Sigmoid colon (tissue), 7 donors: Measurements from ENCODE around the gene VPS35L. TPM values are rescaled to one million over a fixed set of nuclear protein-coding genes. Genes with fewer than 3 reads are reported as not detected.

Source experiments
- DNase-seq: peaks from one replicate; pipeline ENCODE4 v3.0.0-alpha.2; 2019
- H3K27ac ChIP-seq, 4 donors: fragments of 200-600 bp; sonication (generic); one replicate each; pipeline ENCODE4 v1.5.1; 2016 to 2019; ENCODE audit warnings: mild to moderate bottlenecking in 1 of 4
- H3K27me3 ChIP-seq, 3 donors: fragments of 200-600 bp; sonication (generic); one replicate each; pipeline ENCODE4 v1.5.1; 2019; ENCODE audit warnings: mild to moderate bottlenecking in 1 of 3
- H3K36me3 ChIP-seq, 4 donors: fragments of 200-600 bp; sonication (generic); one replicate each; pipeline ENCODE4 v1.5.1; 2016 to 2019
- H3K4me1 ChIP-seq, 4 donors: fragments of 200-600 bp; sonication (generic); one replicate each; pipeline ENCODE4 v1.5.1; 2017 to 2019
- H3K4me3 ChIP-seq, 4 donors: fragments of 200-600 bp; sonication (generic); one replicate each; pipeline ENCODE4 v1.5.1; 2017 to 2019; ENCODE audit warnings: mild to moderate bottlenecking in 2 of 4, moderate library complexity in 1 of 4
- H3K9me3 ChIP-seq, 4 donors: fragments of 200-600 bp in 3 of 4; sonication (generic) in 3 of 4; one replicate each; pipeline versions ENCODE4 v1.5.1 to v1.6.1; 2013 to 2019
- CTCF ChIP-seq, 4 experiments: fragments of 450-650 bp in 3 of 4; fragments of 200-600 bp in 1 of 4; IDR thresholded peaks; one replicate each; pipeline ENCODE4 v1.5.1; 2016 to 2019; ENCODE audit warnings: antibody characterized with exemption in 4 of 4, mild to moderate bottlenecking in 3 of 4, moderate library complexity in 2 of 4
- EP300 ChIP-seq, 4 donors: sonication (generic); formaldehyde crosslinking; IDR thresholded peaks; one replicate each; pipeline ENCODE4 v1.6.1; 2017; ENCODE audit warnings: antibody characterized with exemption in 4 of 4
- POLR2A ChIP-seq, 2 donors: fragments of 450-650 bp; IDR thresholded peaks; one replicate each; pipeline ENCODE4 v1.6.1; 2016; ENCODE audit warnings: antibody characterized with exemption in 2 of 2, mild to moderate bottlenecking in 2 of 2, moderate library complexity in 2 of 2
- POLR2AphosphoS5 ChIP-seq, 4 donors: sonication (generic); formaldehyde crosslinking; IDR thresholded peaks; one replicate each; pipeline ENCODE4 v1.6.1; 2017; ENCODE audit warnings: antibody characterized with exemption in 4 of 4
- WGBS, 2 donors: extraction: QIAGEN DNeasy Blood & Tissue Kit; methylation state at CpG; one replicate each; pipeline ENCODE4 v1.1.7; 2013; 5-methylcytosine and 5-hydroxymethylcytosine counted together
- intact Hi-C: fragments of 100-400 bp; cut with DNase I; formaldehyde crosslinking; loops from one replicate; pipeline ENCODE4 v1.15.1; 2023
- polyA plus RNA-seq, 3 donors: library from polyadenylated mRNA; stranded (reverse); fragments of 200-250 nt; gene quantifications; one replicate each; pipeline ENCODE4 v1.2.3, GENCODE V29; 2013
- total RNA-seq, 4 donors: library from RNA; depleted of rRNA; stranded (reverse); fragments of >200 nt; gene quantifications; one replicate each; pipeline ENCODE4 v1.1.0, GENCODE V29; 2016
- donor health status: healthy with polysubstance abuse.
- donor health status: Bipolar disorder and iron deficiency.
- donor health status: healthy.

Gene VPS35L
- total and polyA plus RNA-seq, 7 donors = 21.6 to 53.7 (median 41.8) TPM

GRCh38 chr16:19718624-19718965 is 163.1 kb downstream of the VPS35L start:
- TF ChIP-seq POLR2A (IDR thresholded peaks at IDR 0.05) (no peak), EP300 (IDR thresholded peaks at IDR 0.05) (no peak), CTCF (IDR thresholded peaks at IDR 0.05) (no peak), POLR2AphosphoS5 (IDR thresholded peaks at IDR 0.05) (no peak)
- intact Hi-C loops = loop anchor here (5.0 to 10.0 kb wide), 3 partner anchors 116 to 194 kb away; partner anchors contain the start of genes CCP110, GDE1 and VPS35L
- no peaks in the 10 kb centered on the region for H3K27me3 ChIP-seq
- peaks cover 0 to 23% (median 21%) of the 10 kb centered on the region in 4 donors for H3K4me1 ChIP-seq
- peak overlapping the region; percentile 70 to 88 (median 81) for H3K27ac ChIP-seq
- peaks cover 0 to 14% (median 9%) of the 10 kb centered on the region in 4 donors for H3K36me3 ChIP-seq
- WGBS, 2 donors = 1% methylated on average over 21 of the region's 21 CpGs
- no peak for DNase-seq
- H3K4me3 ChIP-seq = peak overlapping the region; percentile 80 to 98 (median 88)
- H3K9me3 ChIP-seq = no peaks in the 10 kb centered on the region

DNA sequence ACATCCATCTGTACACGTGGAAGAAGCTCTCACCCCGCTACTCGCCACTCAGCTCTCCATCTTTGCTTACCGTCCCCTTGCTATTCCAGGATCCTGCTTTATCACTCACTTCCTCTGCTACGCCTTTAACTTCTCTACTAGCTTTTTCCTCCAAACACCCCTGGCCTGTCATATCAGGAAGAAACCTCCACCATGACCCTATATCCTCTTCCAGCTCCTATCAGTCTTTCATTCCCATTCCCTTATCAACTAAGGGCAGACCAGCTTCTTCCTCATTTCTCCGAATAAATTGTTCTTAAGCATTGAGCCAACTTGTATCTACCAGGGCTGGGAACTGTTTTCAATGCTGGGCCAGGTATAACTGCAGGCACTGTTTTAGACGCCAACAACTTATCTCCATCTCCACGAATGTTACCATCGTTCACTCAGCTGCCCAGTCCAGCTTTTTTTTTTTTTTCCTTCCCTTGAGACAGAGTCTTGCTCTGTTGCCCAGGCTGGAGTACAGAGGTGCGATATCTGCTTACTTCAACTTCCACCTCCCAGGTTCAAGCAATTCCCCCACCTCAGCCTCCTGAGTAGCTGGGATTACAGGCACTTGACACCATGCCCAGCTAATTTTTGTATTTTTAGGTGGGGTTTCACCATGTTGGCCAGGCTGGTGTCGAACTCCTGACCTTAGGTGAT is 166.9 kb downstream of the VPS35L start:
- TF ChIP-seq EP300 (IDR thresholded peaks at IDR 0.05) = no peak
- intact Hi-C loops = no loop called here
- no peaks in the 10 kb centered on the region for H3K36me3 ChIP-seq
- peaks cover 0 to 10% (median 8%) of the 10 kb centered on the region in 4 donors for H3K4me1 ChIP-seq
- WGBS, 2 donors = 85 to 90% methylated on average over 11 of the region's 11 CpGs
- no peak overlapping the region for H3K27ac ChIP-seq
- DNase-seq = no peak
- no peak overlapping the region for H3K4me3 ChIP-seq
- no peaks in the 10 kb centered on the region for H3K9me3 ChIP-seq
- no peaks in the 10 kb centered on the region for H3K27me3 ChIP-seq

DNA sequence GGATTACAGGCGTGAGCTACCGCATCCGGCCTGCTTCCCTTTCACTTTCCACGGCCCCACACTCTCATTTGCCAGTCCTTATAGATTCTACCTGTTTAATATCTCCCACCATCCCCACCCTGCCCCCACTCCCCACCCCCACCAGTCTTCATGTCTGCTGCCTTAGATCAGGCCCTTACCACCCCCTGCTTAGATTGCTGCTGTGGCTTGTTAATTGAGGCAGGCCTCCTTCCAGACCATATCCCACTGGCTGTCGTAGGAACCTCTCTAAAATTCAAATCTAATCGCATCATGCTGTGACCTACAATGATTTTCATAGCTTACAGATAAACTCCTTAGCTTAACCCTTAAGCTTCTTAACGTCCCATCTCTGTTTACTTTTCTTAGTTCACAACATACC is 167.5 kb downstream of the VPS35L start:
- DNase-seq = no peak
- Histone ChIP-seq H3K27ac (no peak overlapping the region), H3K4me1 (peaks cover 0 to 9% (median 7%) of the 10 kb centered on the region in 4 donors), H3K4me3 (no peak overlapping the region), H3K9me3 (no peaks in the 10 kb centered on the region), H3K27me3 (no peaks in the 10 kb centered on the region), H3K36me3 (no peaks in the 10 kb centered on the region)
- intact Hi-C loops = no loop called here
- TF ChIP-seq CTCF (IDR thresholded peaks at IDR 0.05) (no peak), POLR2AphosphoS5 (IDR thresholded peaks at IDR 0.05) (no peak), POLR2A (IDR thresholded peaks at IDR 0.05) (no peak), EP300 (IDR thresholded peaks at IDR 0.05) (no peak)
- 87% methylated on average over 7 of the region's 7 CpGs for WGBS, 2 donors

DNA sequence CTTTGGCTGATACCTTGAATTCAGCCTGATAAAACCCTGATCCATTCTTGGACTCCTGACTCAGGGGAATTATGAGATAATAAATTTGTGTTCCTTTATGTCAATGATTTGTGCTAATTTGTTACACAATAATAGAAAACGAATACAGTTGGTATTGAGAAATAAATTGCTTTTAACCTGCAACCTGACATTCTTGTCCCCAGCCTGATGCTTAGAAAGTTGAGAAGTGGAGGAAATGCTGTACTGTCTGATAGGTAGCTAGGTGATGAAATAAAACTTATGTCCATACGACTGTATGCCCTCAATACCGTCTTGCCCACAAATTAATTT is 173.1 kb downstream of the VPS35L start:
- DNase-seq = no peak
- intact Hi-C loops = no loop called here
- no peak for TF ChIP-seq EP300 (IDR thresholded peaks at IDR 0.05)
- no peak for TF ChIP-seq POLR2AphosphoS5 (IDR thresholded peaks at IDR 0.05)
- no peak for TF ChIP-seq CTCF (IDR thresholded peaks at IDR 0.05)
- no peak for TF ChIP-seq POLR2A (IDR thresholded peaks at IDR 0.05)
- Histone ChIP-seq H3K27ac (no peak overlapping the region), H3K36me3 (peaks cover 0 to 3% (median 0%) of the 10 kb centered on the region in 4 donors), H3K4me3 (no peak overlapping the region), H3K27me3 (no peaks in the 10 kb centered on the region), H3K9me3 (no peaks in the 10 kb centered on the region), H3K4me1 (no peaks in the 10 kb centered on the region)
- WGBS, 2 donors = 92 to 95% methylated on average over 3 of the region's 3 CpGs

GRCh38 chr16:19733551-19733950 is 178.0 kb downstream of the VPS35L start:
- intact Hi-C loops = no loop called here
- WGBS, 2 donors = 92 to 95% methylated on average over 6 of the region's 6 CpGs

More at GRCh38 chr16:19733551-19733950, 178.0 kb downstream of the VPS35L start:
- no peak for TF ChIP-seq POLR2AphosphoS5 (IDR thresholded peaks at IDR 0.05)
- TF ChIP-seq EP300 (IDR thresholded peaks at IDR 0.05) = no peak
- TF ChIP-seq CTCF (IDR thresholded peaks at IDR 0.05) = no peak
- Histone ChIP-seq H3K4me3 (no peak overlapping the region), H3K36me3 (peaks cover 0 to 20% (median 0%) of the 10 kb centered on the region in 4 donors), H3K9me3 (no peaks in the 10 kb centered on the region), H3K4me1 (no peaks in the 10 kb centered on the region), H3K27ac (no peak overlapping the region), H3K27me3 (no peaks in the 10 kb centered on the region)
- DNase-seq = no peak
